IPS DF 4.7 (cell line): ENCODE measurements around the gene DCLK1.

ENCODE experiments used
- DNase-seq: peaks from one replicate; pipeline ENCODE4 v3.0.0-alpha.2; 2013; ENCODE audit warnings: low spot score; ENCODE audit errors: extremely low read depth

The DCLK1 gene

DNA sequence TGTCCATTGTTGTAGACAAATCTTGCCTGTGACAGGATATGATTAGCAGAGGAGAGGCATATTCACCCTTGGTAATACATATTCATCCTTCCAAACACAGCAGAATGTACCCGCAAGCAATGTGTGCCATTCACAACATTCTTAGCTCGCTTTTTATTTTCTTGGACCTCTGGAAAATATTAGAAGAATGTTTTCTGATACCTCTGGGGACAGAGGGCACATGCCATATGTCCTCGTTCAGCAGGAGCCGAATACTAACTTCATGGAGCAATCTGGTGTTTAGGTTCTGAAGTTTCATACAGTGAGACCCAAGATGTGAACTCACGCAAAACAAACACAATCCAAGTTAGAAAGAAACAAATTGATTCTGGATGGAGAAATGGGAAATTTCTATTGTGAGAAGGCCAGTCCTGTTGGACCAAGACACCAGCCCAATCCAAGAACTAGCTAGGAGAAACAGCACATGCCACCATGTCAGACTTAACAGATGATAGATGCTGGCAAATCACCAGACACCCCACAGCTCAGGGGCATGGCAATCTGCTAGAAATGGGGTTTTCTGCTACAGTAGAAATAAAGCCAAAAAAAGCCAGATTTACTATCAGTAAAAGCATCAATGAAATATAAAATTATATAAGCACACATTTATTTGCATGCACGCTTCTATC, 297.4 kb downstream of the DCLK1 start:
- no peak for DNase-seq

- no peak for DNase-seq
Measured at GRCh38 chr13:35833031-35833430, 298.2 kb downstream of the DCLK1 start.

DNA sequence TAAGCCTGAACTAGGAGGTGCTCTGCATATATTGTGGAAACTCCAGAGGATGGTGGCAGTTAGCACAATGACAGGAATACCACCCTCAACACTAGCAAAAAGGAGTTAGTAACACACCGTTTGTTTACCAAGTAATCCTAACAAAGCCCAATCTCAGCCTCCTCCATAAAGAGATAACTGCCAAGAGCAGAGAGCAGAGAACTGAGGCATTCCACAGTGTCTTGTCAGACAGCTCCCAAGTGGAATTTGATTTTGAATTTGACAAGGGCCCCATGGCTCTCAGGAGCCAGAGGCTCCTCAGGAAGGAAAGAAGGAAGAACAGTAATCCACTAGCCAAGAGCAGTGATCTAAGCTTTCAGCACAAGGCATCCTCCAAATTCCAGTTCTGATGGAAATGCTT, 298.6 kb downstream of the DCLK1 start:
- no peak for DNase-seq

- no peak for DNase-seq
Measured at GRCh38 chr13:35830850-35831450, 300.2 kb downstream of the DCLK1 start.

DNA sequence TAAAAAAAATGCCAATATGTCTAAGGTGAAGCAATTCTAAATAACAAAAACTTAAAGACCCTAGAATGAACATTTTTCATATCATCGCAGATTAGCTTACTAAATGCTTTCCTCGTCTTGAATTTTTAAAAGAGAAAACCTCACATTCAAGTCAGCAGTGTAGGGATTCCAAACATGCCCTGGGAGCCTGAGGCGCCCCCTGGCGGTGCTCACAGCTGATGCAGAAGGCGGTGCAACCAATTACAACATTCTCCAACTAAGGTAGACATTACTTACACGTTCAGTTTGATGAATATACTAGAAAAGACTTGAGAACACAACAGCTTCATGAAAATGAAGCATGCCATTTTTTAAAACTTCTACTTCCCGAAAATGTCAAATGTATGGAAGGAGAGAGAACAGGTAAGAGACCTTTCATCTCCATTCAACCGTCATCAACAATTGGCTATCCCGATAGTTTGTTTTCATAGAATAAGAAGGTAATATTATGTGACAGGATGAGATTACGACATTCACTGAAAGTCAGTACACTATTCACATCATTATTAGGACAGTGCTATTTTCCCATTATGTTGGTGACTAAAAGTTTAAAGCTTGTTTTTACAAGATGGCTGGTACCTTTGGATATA, 304.4 kb downstream of the DCLK1 start:
- DNase-seq: no peak

DNA sequence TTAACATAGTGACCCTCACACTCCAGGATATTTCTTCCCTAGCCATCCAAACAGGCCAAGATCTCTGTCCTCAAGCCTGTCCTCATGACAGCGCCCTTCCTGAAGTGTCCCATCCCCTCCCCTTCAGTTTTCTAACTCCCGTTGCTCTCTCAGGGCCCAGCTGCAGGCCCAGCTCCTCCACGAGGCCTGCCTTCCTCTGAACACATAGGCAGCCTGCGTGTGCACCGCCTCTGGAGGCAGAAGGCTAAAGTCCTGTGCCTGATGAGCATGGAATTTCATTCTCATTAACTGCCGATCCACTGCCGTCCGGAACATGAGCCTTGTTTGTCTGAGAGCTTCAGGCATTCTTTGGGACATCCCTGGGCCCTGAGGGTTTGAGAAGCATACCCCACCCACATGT, 306.4 kb downstream of the DCLK1 start:
- no peak for DNase-seq

GRCh38 chr13:35824395-35824794, 306.8 kb downstream of the DCLK1 start:
- DNase-seq: no peak

DNA sequence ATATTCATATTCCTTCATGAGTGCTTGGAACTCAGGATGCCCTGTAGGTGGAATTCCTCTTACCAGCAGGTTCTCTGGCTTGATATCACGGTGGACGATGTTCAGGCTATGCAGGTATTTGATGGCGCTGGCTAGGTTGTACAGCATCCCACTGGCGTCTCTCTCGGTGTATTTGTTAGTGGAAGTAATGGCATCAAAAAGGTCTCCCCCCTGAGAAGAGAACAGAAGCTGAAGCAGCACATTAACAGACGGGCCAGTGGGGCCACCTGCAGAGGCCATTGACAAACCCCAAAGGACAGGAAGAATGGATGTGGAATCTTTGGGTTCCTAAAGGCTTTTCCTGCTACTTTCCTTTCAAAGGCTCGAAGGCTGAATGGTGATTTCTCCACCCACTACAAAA, 308.5 kb downstream of the DCLK1 start:
- no peak for DNase-seq

DNA sequence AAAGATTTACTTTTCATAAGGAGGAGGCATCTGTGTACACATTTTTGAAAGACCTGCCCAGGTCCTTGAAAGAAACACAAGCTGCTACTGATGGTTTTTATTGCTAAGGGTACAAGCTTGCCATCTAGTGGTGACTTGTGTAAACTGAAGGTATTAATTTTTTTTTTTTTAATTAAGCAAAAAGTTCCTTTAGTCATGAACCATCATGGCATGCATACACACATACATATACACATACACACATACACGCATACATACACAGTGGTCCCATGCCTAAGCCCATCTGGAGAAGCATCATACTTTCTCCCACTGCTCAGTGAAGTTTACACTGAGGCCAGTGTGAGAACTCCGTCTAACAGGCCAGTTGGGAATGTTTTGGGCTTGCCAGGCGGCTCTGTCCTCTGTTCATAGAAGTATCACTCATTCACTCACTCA, 312.5 kb downstream of the DCLK1 start:
- no peak for DNase-seq

DNA sequence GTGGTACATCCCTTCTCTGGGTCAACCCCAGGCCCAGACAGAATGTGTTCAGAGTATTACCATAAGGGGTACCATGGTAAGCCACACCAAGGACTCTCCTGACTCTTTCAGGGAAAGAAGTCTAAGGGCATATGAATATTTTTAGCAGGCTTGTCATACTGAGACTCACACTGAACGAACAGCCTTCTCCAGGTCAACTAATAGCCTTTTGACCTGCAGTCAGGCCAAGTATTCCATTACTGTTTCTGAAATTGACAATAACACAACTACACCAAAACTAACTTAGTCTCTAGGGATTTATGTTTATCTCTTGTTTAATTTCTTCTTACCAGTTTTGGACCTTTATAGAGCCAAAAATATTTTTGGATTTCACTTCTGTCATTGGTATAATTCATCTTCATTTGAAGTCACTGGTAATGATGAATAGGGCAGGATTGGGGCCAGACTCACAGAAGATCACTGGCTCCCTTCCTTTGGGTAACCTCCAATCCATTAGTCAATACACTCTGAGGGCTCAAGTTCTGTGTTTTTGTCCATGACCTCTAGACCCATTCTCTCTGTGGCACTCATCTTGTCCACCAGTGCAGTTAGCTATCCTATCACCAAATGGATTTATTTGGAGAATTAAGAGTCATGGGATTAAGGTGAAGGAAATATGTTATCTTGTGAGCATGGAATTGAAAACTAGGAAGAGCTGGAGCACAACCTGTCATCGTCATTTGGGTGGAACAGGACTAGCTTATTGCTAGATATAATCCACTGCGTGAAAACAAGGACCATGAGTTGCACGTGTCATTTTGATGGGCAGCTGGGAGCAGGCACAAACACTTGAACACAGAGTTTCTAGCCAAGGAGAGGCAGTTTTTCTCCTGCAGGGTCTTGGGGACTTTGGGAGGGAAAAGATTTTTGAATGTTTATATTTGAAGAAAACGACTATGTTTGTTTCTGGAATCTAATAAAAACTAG, 313.3 kb downstream of the DCLK1 start:
- no peak for DNase-seq

DNA sequence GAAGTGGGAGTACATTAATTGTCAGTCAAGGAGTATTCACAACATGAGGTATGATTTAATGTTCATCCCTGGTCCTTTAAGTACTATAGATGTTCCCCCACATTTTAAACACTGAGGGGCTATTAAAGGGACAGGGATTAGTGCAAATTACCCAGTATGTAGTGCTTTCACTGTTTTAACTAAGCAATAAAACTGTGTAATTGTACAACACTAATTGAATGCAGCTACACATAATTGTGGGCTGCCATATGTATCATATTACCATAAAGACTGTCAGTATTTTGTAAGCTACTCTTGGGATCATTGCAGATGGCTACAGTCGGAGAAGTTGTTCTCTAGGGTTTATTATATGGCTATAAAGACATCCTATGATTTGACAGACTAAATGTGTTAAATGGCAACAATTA, 316.6 kb downstream of the DCLK1 start:
- DNase-seq: no peak

DNA sequence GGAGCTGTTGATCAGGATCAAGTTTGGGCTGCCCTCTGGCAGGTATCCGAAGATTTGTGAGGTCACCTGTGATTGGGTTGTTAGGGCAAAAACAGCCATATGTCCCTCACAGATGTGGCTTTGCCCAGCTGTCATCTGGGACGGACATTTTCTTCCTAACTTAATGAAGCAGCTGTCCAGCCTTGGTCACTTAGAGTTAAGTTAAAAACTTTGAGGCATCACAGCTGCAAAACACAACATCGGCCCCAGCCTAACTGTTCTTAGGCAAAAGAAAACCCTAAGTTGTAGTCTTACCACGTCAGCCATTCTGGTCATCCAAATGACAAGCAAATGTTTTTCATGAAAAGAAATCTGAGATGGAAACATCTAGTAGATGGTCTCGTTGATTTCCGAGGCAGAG, 318.4 kb downstream of the DCLK1 start:
- DNase-seq: no peak

- DNase-seq: no peak
Measured at GRCh38 chr13:35810321-35810720, 320.9 kb downstream of the DCLK1 start.

DNA sequence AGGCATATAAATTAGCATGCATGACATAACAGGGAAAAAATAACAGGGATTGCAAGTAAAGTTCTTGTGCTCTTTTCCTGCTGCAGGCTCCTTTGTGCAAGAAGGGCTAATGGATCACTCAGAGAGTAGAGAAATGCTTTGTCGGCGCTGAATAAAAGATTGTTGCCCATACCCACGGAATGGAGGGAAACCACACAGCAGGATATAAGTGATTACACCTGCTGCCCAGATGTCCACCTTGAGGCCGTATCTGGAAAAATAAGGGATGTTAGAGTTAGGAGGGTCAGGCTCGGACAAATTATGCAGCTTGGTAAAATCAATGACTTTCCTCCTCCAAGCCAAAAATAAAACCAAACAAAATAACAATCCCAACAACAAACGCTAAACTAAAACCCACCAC, 322.3 kb downstream of the DCLK1 start:
- no peak for DNase-seq

DNA sequence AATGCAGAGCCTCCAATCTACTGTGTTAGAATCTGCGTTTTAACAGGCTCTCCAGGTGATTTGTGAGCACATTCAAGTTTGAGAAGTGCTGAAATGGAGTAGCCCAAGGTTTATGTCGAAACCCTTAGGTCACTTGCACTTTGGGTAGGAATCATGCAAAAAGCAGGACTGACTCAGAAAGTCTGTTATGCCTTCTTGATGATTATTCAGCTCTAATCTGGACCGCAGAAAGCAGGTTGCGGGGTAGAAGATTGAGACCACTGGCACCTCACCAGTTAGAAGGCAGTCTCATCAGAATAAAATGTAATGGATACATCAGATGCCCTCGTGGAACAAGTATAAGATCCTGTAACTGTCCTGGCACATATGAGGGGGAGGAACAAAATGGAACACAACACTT, 326.3 kb downstream of the DCLK1 start:
- DNase-seq: no peak

DNA sequence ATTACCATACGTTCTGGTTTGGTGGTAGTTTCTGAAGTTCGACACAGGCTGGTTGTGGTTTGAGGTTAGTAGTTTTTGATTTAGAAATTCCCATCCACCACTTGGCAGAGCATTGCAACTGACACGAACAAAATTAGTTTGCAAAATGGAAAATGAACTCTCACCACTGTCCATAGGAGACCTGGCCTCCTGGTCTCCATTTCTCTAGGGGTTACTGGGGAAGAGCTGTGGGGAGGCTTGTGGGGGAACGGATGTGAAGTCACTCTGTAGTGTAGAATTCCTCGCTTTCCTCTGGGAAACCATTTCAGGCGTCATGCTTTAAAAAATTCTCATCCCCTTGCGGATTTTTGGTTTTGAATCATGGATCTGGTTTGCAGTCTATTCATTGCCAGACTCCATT, 333.2 kb downstream of the DCLK1 start:
- no peak for DNase-seq

GRCh38 chr13:35797244-35797643, 333.9 kb downstream of the DCLK1 start:
- DNase-seq: no peak

GRCh38 chr13:35796623-35797022, 334.6 kb downstream of the DCLK1 start:
- DNase-seq: no peak

DNA sequence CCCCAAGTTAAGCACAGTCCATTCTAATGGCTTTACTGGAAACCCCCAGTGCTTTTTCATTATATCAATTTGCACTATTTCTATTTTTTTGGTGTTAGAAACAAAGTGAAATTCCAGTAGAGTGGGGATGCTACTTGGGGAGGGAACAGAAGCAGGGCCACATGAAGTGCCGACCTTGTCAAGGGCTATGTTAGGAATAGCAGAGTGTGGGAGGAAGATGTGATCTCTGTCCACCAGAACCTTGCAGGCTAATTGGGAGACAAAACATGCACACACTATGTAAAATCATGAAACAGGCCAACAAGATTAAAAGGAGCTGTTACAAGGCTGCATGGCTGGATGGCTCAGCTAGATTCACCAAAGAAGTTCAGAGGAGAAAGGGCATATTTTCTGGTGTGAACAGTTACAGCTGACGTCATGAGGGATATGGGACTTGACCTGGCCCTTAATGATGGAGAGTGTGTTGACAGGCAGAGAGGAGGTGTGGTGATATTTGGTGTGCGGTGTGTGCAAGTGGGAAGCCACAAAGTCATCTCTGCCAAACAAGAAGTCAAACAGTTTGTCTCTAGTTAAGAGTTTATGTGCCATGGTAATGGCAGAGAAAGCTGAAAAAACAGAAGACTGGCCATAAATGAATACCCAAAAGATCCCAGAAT, 336.3 kb downstream of the DCLK1 start:
- no peak for DNase-seq

- DNase-seq: no peak
Measured at GRCh38 chr13:35793823-35794222, 337.4 kb downstream of the DCLK1 start.

DNA sequence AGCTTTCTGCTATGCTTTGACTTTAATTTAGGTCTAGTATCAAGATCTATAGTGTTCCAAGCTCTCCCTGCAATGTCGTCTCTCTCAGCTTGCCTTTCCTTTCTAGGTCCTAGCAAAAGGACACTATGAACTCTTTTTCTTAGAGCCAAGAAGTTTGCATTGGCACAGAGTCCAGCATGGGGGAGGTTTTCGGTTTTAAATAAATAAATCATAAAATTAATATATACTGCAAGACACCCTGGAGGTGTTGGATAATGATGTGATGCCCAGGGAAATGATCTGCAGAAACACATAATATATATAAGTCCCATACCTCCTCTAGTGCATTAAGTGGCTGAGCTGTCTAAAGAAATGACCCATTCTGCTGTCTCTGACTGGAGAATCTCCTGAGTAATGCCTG, 338.3 kb downstream of the DCLK1 start:
- no peak for DNase-seq
